ENCODE data around the gene TFEB. TPM values are rescaled to one million over a fixed set of nuclear protein-coding genes. Genes with fewer than 3 reads are reported as not detected.

TFEB gene
- total RNA-seq, 1 donor = 5.1 TPM

DNA sequence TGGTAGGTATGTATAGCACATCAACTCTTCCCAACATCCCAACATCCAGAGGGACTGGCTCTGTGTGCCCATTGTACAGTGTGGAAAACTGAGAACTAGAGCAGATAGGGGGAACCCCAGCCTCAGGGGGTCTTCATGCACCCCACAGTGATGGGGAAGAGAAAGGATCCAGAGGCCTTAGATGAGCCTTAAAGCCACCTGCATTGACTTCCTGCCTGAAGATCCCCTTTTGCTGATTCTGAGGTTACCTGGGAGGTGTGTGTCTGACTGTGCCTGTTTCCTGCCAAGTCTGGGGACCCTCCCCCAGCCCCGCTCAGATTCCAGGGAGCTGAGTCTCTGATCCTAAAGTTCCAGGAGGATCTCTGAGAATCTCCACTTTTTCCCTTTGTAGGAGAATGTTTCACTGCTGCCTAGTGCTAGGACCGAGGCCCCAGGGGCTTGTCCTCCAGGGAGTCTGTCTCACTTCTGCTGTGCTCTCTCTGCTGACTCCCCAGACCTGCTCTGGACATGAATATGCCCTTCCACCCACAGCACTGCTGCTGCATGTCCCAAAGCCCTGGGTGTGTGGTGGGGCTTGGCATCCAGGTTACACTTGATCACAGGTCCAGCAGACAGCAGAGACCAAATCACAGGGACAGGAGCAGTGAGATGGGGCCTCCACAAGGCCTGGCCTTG, 24.6 kb upstream of the TFEB start:
- Histone ChIP-seq H3K4me2 (ENCODE audit: insufficient read depth, low read length) (no peak overlapping the region), H3K79me2 (ENCODE audit: insufficient read depth, low read length) (no peaks in the 10 kb centered on the region), H3K4me3 (ENCODE audit: insufficient read depth, low read length) (no peak overlapping the region), H3K27ac (ENCODE audit: low read depth, low read length) (no peak overlapping the region), H3K4me1 (ENCODE audit: insufficient read depth, low read length) (no peaks in the 10 kb centered on the region), H3K36me3 (ENCODE audit: insufficient read depth, low read length) (no peaks in the 10 kb centered on the region), H3K27me3 (ENCODE audit: insufficient read depth, low read length) (peaks cover 7% of the 10 kb centered on the region), H4K20me1 (ENCODE audit: insufficient read depth, low read length) (no peaks in the 10 kb centered on the region), H3K9me3 (ENCODE audit: low read depth, low read length) (no peaks in the 10 kb centered on the region), H2AFZ (ENCODE audit: low read length) (no peak overlapping the region)
- TF ChIP-seq, protein P1, sequence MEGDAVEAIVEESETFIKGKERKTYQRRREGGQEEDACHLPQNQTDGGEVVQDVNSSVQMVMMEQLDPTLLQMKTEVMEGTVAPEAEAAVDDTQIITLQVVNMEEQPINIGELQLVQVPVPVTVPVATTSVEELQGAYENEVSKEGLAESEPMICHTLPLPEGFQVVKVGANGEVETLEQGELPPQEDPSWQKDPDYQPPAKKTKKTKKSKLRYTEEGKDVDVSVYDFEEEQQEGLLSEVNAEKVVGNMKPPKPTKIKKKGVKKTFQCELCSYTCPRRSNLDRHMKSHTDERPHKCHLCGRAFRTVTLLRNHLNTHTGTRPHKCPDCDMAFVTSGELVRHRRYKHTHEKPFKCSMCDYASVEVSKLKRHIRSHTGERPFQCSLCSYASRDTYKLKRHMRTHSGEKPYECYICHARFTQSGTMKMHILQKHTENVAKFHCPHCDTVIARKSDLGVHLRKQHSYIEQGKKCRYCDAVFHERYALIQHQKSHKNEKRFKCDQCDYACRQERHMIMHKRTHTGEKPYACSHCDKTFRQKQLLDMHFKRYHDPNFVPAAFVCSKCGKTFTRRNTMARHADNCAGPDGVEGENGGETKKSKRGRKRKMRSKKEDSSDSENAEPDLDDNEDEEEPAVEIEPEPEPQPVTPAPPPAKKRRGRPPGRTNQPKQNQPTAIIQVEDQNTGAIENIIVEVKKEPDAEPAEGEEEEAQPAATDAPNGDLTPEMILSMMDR (IDR thresholded peaks at IDR 0.05; ENCODE audit: extremely low read depth, low read depth, low read length) = no peak
- DNase-seq (ENCODE audit: insufficient read length, low spot score, missing footprints) = peak; percentile 36

DNA sequence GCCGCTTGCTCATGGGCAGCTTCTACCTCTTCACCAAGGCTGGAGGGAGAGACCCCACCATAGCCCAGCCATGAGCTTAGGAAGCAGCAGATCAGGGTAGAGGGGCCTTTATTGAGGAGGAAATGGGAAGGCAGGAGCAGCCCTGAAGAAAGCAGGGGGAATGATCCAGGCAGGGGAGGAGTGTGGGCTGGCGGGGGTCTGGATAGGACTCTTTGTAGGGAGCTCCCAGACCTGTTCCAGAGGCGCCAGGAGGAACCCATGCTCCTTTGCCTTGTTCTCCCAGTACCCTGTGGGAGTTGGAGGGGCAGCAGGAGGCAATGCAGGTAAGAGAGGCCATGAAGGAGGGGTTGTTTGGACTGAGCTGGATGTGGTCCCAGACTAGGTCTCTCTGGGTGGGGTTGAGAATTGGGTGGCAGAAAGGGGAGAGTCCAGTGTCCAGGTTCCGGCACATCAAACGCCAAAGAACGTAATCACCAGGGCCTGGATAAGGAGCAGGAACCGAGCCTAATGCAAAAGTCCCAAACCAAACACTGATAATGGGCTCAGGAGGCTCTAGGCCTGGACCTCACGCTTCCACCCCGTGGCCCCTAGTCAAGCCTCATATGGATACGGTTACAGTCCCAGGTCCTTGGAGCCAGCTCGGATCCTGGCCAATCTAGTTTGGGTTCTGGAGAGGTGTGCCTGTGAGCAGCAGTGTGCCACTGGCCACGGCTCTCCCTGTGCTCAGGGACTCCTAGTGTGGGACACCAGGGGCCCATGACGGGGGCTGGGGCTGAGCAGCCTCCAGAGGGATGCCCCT, 23.9 kb upstream of the TFEB start:
- peaks cover 7% of the 10 kb centered on the region for H3K27me3 ChIP-seq (ENCODE audit: insufficient read depth, low read length)
- H3K4me3 ChIP-seq (ENCODE audit: insufficient read depth, low read length) = no peak overlapping the region
- H3K4me1 ChIP-seq (ENCODE audit: insufficient read depth, low read length) = no peaks in the 10 kb centered on the region
- H2AFZ ChIP-seq (ENCODE audit: low read length) = no peak overlapping the region
- no peaks in the 10 kb centered on the region for H4K20me1 ChIP-seq (ENCODE audit: insufficient read depth, low read length)
- TF ChIP-seq, protein P1 (IDR thresholded peaks at IDR 0.05; ENCODE audit: extremely low read depth, low read depth, low read length) = no peak
- H3K9me3 ChIP-seq (ENCODE audit: low read depth, low read length) = no peaks in the 10 kb centered on the region
- no peak overlapping the region for H3K27ac ChIP-seq (ENCODE audit: low read depth, low read length)
- no peaks in the 10 kb centered on the region for H3K79me2 ChIP-seq (ENCODE audit: insufficient read depth, low read length)
- no peaks in the 10 kb centered on the region for H3K36me3 ChIP-seq (ENCODE audit: insufficient read depth, low read length)
- peak; percentile 59 for DNase-seq (ENCODE audit: insufficient read length, low spot score, missing footprints)
- no peak overlapping the region for H3K4me2 ChIP-seq (ENCODE audit: insufficient read depth, low read length)

DNA sequence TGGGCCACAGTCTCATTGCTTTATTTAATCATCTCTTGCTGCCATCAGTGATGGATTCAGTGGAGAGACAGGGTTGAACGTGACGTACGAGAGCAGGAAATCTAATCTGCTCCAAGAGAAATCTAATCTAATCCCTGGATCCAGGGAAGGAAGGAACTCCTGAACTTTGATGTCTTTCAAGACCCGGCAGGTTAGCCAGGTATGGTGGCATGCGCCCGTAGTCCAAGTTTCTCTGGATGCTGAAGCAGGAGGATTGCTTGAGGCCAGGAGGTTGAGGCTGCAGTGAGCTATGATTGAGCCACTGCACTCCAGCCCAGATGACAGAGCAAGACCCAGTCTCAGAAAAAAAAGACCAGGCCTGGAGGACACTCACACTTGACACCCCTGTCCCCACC, 23.2 kb upstream of the TFEB start:
- H4K20me1 ChIP-seq (ENCODE audit: insufficient read depth, low read length) = no peaks in the 10 kb centered on the region
- no peaks in the 10 kb centered on the region for H3K79me2 ChIP-seq (ENCODE audit: insufficient read depth, low read length)
- DNase-seq (ENCODE audit: insufficient read length, low spot score, missing footprints) = no peak
- H2AFZ ChIP-seq (ENCODE audit: low read length) = no peak overlapping the region
- TF ChIP-seq, protein P1 (IDR thresholded peaks at IDR 0.05; ENCODE audit: extremely low read depth, low read depth, low read length) = no peak
- no peaks in the 10 kb centered on the region for H3K4me1 ChIP-seq (ENCODE audit: insufficient read depth, low read length)
- H3K27ac ChIP-seq (ENCODE audit: low read depth, low read length) = no peak overlapping the region
- H3K4me3 ChIP-seq (ENCODE audit: insufficient read depth, low read length) = no peak overlapping the region
- no peak overlapping the region for H3K4me2 ChIP-seq (ENCODE audit: insufficient read depth, low read length)
- H3K9me3 ChIP-seq (ENCODE audit: low read depth, low read length) = no peaks in the 10 kb centered on the region
- H3K36me3 ChIP-seq (ENCODE audit: insufficient read depth, low read length) = no peaks in the 10 kb centered on the region
- peaks cover 11% of the 10 kb centered on the region for H3K27me3 ChIP-seq (ENCODE audit: insufficient read depth, low read length)

DNA sequence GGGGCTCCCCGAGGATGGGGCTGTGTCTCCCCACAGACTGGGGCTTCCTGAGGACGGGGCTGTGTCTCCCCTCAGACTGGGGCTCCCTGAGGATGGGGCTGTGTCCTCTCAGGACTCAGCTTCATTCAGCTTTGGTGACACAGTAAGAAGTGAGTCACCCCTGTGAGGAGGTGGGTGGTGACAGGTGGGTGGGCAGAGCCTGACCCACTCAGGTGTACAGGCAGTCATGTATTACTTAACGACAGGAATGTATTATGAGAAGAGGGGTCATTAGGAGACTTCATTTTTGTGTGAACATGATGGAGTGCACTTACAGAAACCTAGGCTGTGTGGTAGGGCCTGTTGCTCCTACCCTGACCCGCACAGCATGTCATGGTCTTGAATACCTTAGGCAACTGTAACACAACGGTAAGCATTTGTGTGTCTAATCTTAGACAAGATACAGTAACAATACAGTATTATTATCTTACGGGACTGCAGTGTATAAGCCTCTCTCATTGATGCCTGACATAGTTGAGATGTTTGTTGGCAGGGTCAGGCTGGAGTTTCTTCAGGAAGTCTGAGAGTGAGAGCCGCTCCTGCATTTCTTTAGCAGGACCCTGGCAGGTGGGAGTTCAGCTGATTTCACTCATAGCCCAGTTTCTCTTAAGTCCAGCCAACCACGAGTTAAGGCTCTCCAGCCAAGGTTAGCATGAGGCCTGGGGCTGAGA, 22.7 kb upstream of the TFEB start:
- H4K20me1 ChIP-seq (ENCODE audit: insufficient read depth, low read length) = no peaks in the 10 kb centered on the region
- H3K27me3 ChIP-seq (ENCODE audit: insufficient read depth, low read length) = peaks cover 17% of the 10 kb centered on the region
- no peak overlapping the region for H3K27ac ChIP-seq (ENCODE audit: low read depth, low read length)
- no peaks in the 10 kb centered on the region for H3K36me3 ChIP-seq (ENCODE audit: insufficient read depth, low read length)
- H2AFZ ChIP-seq (ENCODE audit: low read length) = no peak overlapping the region
- TF ChIP-seq, protein P1 (IDR thresholded peaks at IDR 0.05; ENCODE audit: extremely low read depth, low read depth, low read length) = no peak
- H3K9me3 ChIP-seq (ENCODE audit: low read depth, low read length) = no peaks in the 10 kb centered on the region
- no peaks in the 10 kb centered on the region for H3K4me1 ChIP-seq (ENCODE audit: insufficient read depth, low read length)
- H3K4me3 ChIP-seq (ENCODE audit: insufficient read depth, low read length) = no peak overlapping the region
- peak; percentile 46 for DNase-seq (ENCODE audit: insufficient read length, low spot score, missing footprints)
- H3K4me2 ChIP-seq (ENCODE audit: insufficient read depth, low read length) = no peak overlapping the region
- H3K79me2 ChIP-seq (ENCODE audit: insufficient read depth, low read length) = no peaks in the 10 kb centered on the region

All from osteoblast (primary cell).